GM12873 (cell line): ENCODE results near the gene ACACB.

ENCODE experiments used
- CTCF ChIP-seq: IDR thresholded peaks from 2 replicates; pipeline ENCODE4 v1.5.1; 2012; ENCODE audit warnings: low read depth, mild to moderate bottlenecking, moderate library complexity, low read length, control low read depth; ENCODE audit not compliant: insufficient read depth; ENCODE audit errors: missing control alignments

The ACACB gene

GRCh38 chr12:109182041-109182839 lies 65.9 kb downstream of the ACACB start:
- no peak for TF ChIP-seq CTCF

- TF ChIP-seq CTCF: no peak
Measured at GRCh38 chr12:109185441-109185840, 69.1 kb downstream of the ACACB start.

GRCh38 chr12:109186993-109187653 lies 70.7 kb downstream of the ACACB start:
- TF ChIP-seq CTCF: no peak

- TF ChIP-seq CTCF: no peak
Measured at GRCh38 chr12:109188108-109188712, 71.8 kb downstream of the ACACB start.

GRCh38 chr12:109189291-109189690 lies 72.9 kb downstream of the ACACB start:
- no peak for TF ChIP-seq CTCF

- no peak for TF ChIP-seq CTCF
Measured at GRCh38 chr12:109191621-109192250, 75.3 kb downstream of the ACACB start.

GRCh38 chr12:109192358-109192757 lies 76.0 kb downstream of the ACACB start:
- no peak for TF ChIP-seq CTCF
